Osteocyte (in vitro differentiated cells): ENCODE results near the gene CORO2A. TPM values are rescaled to one million over a fixed set of nuclear protein-coding genes. Genes with fewer than 3 reads are reported as not detected.

ENCODE experiments used
- DNase-seq: peaks from one replicate; pipeline ENCODE4 v3.0.0; 2021; ENCODE audit warnings: mixed read lengths; ENCODE audit not compliant: unreplicated experiment; ENCODE audit errors: extremely low spot score
- H3K27ac Mint-ChIP-seq: one replicate; pipeline ENCODE4 v1.8.0; 2021; ENCODE audit warnings: mild to moderate bottlenecking, mixed read lengths; ENCODE audit not compliant: unreplicated experiment
- H3K27me3 Mint-ChIP-seq: one replicate; pipeline ENCODE4 v1.8.0; 2021; ENCODE audit warnings: mixed read lengths; ENCODE audit not compliant: unreplicated experiment
- H3K36me3 Mint-ChIP-seq: one replicate; pipeline ENCODE4 v1.8.0; 2021; ENCODE audit warnings: mixed read lengths; ENCODE audit not compliant: unreplicated experiment
- H3K4me1 Mint-ChIP-seq: one replicate; pipeline ENCODE4 v1.8.0; 2021; ENCODE audit warnings: mixed read lengths; ENCODE audit not compliant: unreplicated experiment
- H3K4me3 Mint-ChIP-seq: one replicate; pipeline ENCODE4 v1.8.0; 2021; ENCODE audit warnings: mild to moderate bottlenecking, moderate library complexity, mixed read lengths; ENCODE audit not compliant: unreplicated experiment
- H3K9me3 Mint-ChIP-seq: one replicate; pipeline ENCODE4 v1.8.0; 2021; ENCODE audit warnings: mixed read lengths; ENCODE audit not compliant: unreplicated experiment
- total RNA-seq: library from RNA; stranded (reverse); gene quantifications from 2 replicates; pipeline ENCODE4 v1.2.1, GENCODE V29; 2021
- TF ChIP-seq, protein P1 (sequence below): fragments of 200-600 bp; sonication (generic); IDR thresholded peaks from 2 replicates; pipeline ENCODE4 v1.5.0; 2021; ENCODE audit warnings: antibody characterized with exemption, mild to moderate bottlenecking, moderate library complexity

The CORO2A gene
- total RNA-seq, 1 donor from 2014 or later: 1.8 TPM

DNA sequence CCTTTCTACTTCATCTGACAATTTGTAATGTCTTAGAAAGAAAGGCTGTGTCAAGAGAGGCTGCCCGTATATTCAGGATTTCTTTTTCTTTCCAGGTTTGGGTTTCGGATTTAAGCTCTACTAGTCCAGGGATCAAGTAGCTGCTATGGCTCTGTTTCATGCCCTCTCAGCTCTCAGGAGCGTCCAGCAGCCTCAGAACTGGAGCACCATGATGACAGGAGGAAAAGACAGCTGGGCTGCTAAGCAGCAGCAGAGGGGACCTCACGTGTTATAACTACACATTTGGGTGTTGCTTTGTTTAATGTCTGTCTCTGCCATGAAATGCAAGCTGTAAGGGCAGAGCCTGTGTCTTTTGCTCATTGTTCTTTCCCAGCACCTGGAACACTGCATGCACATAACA lies 34.5 kb upstream of the CORO2A start:
- no peak overlapping the region for H3K27ac Mint-ChIP-seq
- H3K27me3 Mint-ChIP-seq: no peaks in the 10 kb centered on the region
- no peak overlapping the region for H3K4me3 Mint-ChIP-seq
- peaks cover 15% of the 10 kb centered on the region for H3K36me3 Mint-ChIP-seq
- no peak for DNase-seq
- no peaks in the 10 kb centered on the region for H3K9me3 Mint-ChIP-seq
- TF ChIP-seq, protein P1, sequence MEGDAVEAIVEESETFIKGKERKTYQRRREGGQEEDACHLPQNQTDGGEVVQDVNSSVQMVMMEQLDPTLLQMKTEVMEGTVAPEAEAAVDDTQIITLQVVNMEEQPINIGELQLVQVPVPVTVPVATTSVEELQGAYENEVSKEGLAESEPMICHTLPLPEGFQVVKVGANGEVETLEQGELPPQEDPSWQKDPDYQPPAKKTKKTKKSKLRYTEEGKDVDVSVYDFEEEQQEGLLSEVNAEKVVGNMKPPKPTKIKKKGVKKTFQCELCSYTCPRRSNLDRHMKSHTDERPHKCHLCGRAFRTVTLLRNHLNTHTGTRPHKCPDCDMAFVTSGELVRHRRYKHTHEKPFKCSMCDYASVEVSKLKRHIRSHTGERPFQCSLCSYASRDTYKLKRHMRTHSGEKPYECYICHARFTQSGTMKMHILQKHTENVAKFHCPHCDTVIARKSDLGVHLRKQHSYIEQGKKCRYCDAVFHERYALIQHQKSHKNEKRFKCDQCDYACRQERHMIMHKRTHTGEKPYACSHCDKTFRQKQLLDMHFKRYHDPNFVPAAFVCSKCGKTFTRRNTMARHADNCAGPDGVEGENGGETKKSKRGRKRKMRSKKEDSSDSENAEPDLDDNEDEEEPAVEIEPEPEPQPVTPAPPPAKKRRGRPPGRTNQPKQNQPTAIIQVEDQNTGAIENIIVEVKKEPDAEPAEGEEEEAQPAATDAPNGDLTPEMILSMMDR: no peak
- peaks cover 57% of the 10 kb centered on the region for H3K4me1 Mint-ChIP-seq

DNA sequence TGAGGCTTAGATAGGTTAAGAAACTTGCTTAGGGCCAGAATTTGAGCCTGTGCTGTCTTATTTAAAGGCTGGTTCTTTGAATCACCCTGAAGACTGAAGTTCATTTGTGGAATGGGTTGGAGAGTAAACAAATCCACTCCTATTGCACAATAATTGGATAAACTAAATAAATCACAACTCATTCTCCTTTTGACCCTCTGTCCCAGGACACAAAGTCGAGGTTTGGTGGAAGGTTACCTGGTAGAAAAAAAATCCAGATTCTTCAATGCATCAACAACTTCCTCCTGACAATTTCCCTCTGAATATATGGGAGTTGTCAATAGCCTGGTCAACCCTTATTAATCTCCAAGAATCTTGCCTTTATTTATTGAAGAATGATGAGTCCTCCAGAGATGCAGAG lies 34.1 kb upstream of the CORO2A start:
- Mint-ChIP-seq H3K27ac (peak overlapping the region; percentile 34), H3K27me3 (no peaks in the 10 kb centered on the region), H3K9me3 (no peaks in the 10 kb centered on the region), H3K4me3 (no peak overlapping the region), H3K36me3 (peaks cover 15% of the 10 kb centered on the region), H3K4me1 (peaks cover 56% of the 10 kb centered on the region)
- TF ChIP-seq, protein P1: no peak
- DNase-seq: no peak

DNA sequence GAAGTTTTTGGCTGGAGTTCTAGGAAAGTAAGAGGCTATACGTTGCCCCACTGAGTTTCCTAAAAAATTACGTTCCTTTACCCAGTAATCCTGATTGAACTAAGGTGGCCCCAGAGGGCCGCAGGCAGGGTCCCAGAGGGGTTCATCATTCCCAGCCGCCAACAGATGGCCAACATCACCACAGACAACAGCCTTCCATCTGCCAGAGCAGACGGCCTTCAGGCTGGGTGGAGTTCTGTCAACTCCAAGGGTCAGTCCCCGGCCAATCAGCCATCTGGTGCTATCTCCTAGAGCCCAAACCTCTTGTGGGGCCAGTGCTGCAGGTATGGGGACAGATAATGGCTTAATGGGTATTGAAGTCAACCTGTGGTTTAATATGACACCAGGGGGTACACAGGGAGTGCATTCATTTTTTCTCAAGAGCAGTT lies 32.6 kb upstream of the CORO2A start:
- Mint-ChIP-seq H3K9me3 (no peaks in the 10 kb centered on the region), H3K4me1 (peaks cover 55% of the 10 kb centered on the region), H3K27me3 (no peaks in the 10 kb centered on the region), H3K4me3 (no peak overlapping the region), H3K36me3 (peaks cover 15% of the 10 kb centered on the region), H3K27ac (peak overlapping the region; percentile 86)
- TF ChIP-seq, protein P1: no peak
- no peak for DNase-seq

DNA sequence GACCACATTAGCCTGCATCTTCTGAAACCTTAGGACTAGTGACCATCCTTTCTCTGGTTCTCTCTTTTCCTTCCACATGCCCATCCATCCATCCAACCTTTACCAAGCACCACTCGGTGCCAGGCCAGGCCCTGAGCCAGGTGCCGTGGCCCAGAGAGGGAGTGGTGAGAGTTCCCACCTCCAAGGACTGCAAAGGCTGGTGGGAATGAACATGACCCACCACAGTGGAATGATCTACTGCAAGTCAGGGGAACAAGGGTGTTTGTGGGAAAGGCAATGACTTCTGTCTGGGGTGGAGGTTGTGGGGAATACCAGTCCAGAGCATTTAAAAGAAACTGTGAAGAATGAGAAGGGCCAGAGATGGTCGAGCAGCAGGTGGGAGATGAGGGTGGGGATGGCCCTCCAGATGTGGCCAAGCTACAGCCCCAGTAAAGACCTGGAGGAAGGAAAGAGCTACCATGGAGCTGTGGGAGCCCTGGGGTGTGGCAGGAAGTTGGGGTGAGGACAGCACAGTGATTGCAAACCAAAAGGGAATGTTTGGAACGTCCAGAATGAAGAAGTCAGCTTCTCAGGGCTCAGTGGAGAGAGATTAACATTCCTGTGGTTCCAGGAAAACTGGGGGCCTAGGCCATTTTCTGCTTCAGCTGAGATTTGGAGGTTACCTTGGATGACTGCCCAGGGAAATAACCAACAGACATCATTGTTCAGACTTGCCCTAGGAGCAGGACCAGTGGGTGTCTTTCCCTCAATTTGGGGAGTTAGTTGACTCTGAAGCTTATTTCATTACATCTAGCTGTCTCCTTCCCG lies 30.7 kb upstream of the CORO2A start:
- peaks cover 5% of the 10 kb centered on the region for H3K36me3 Mint-ChIP-seq
- TF ChIP-seq, protein P1: no peak
- no peak overlapping the region for H3K4me3 Mint-ChIP-seq
- peak overlapping the region; percentile 86 for H3K27ac Mint-ChIP-seq
- H3K9me3 Mint-ChIP-seq: no peaks in the 10 kb centered on the region
- no peak for DNase-seq
- no peaks in the 10 kb centered on the region for H3K27me3 Mint-ChIP-seq
- peaks cover 65% of the 10 kb centered on the region for H3K4me1 Mint-ChIP-seq

DNA sequence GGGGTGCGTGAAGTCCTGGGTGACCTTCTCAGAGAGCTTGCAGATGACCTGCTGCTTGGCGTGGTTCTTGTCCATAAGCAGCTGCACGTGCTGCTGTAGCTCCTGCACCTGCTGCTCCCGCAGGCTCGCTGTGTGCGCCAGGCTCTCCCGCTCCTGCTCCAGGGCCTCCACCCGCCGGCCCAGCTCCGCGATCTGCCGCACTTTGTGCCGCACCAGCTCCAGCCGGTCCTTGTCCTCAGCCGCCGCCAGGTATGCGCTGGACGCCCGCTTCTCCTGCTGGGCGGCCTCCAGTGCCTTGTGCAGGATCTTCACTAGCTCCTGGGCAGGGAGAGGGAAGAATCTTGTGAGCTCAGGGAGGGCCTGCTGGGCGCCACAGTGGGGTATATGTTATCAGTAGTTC lies 28.5 kb upstream of the CORO2A start:
- H3K36me3 Mint-ChIP-seq: peaks cover 8% of the 10 kb centered on the region
- H3K9me3 Mint-ChIP-seq: no peaks in the 10 kb centered on the region
- H3K4me1 Mint-ChIP-seq: peaks cover 69% of the 10 kb centered on the region
- no peak for DNase-seq
- no peak overlapping the region for H3K27ac Mint-ChIP-seq
- H3K4me3 Mint-ChIP-seq: no peak overlapping the region
- H3K27me3 Mint-ChIP-seq: no peaks in the 10 kb centered on the region
- TF ChIP-seq, protein P1: no peak
